Gastrocnemius medialis (tissue), 4 donors: ENCODE results near the gene IDH3B.
A peak's percentile ranks its signal among the peaks of the same experiment; 100 is the strongest.

Experiments used
- CTCF ChIP-seq, 5 experiments: fragments of 450-650 bp in 3 of 5; fragments of 200-600 bp in 2 of 5; sonication (generic) in 2 of 5; IDR thresholded peaks in 4 of 5; conservative IDR thresholded peaks in 1 of 5; 1 replicate in 4 of 5; 2 replicates in 1 of 5; pipeline ENCODE4 v1.5.1; 2016 to 2019; ENCODE audit warnings: antibody characterized with exemption in 5 of 5, mild to moderate bottlenecking in 3 of 5, moderate library complexity in 3 of 5
- POLR2A ChIP-seq, 2 donors: fragments of 450-650 bp; IDR thresholded peaks; one replicate each; pipeline ENCODE4 v1.6.1; 2017; ENCODE audit warnings: antibody characterized with exemption in 2 of 2, mild to moderate bottlenecking in 2 of 2, moderate library complexity in 2 of 2

DNA sequence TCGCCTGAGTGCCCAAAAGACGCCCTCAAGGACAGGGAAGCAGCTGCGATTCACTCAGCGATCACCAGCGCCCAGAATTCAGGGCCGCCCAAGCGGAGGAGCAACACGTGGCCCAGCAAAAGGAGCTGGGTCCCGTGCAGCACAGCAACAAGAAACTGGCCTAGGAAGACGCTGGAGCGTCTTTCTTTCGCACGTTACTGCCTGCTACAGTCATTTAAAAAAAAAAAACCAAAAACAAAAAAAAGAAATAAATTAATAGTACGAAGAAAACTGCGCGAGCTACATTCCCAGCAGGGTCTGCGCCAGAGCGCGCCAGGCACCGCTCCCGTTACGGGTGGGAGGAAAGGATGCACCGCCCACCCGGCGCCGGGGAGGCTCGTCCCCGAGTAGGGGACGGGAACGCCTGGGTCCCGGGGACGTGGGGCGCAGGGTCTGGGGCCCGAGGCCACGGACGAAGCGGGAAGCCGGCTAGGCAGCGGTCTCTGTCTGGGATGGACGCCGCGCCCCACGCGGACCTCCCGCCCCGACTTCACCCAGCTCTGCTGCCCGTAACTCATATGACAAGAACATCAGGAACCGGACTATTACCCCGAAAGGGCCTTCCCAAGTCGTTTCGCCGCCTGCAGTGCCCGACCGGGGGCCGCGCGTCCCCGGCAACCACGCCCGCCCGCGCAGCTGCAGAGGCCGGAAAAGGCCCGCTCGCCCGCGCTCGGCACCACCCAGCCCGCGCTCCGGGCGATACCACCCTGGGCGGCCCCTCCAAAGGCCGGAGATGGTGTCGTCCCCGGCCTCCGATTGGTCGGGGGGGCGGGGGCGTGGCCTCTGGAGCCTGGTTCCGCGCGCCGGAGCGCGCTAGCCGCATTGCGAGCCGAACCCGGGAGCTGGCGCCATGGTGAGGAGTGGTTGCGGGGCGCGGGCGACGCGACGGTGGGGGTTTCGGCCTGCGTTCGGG, 12.0 kb downstream of the IDH3B start, which contains the start of gene NOP56:
- TF ChIP-seq CTCF (IDR thresholded peaks at IDR 0.05 in 4 of 5, conservative IDR thresholded peaks at IDR 0.05 in 1 of 5) (no peak), POLR2A (IDR thresholded peaks at IDR 0.05) (peak; percentile 84 to 95)
